Epithelial cell of esophagus (primary cell): Measurements from ENCODE around the gene GPR152.

Source experiments
- DNase-seq: peaks from one replicate; pipeline ENCODE4 v3.0.0; 2010; ENCODE audit warnings: low read depth
- H3K4me3 ChIP-seq: 2 replicates; pipeline ENCODE4 v1.5.1; 2011; ENCODE audit warnings: mild to moderate bottlenecking, low read length, control low read depth
- TF ChIP-seq, protein P1 (sequence below): IDR thresholded peaks from 2 replicates; pipeline ENCODE4 v1.5.1; 2011; ENCODE audit warnings: low read depth, mild to moderate bottlenecking, low read length, control low read depth, inconsistent platforms; ENCODE audit not compliant: insufficient read depth; ENCODE audit errors: missing control alignments

GPR152 gene

GRCh38 chr11:67418476-67419281 is 33.9 kb downstream of the GPR152 start:
- TF ChIP-seq, protein P1, sequence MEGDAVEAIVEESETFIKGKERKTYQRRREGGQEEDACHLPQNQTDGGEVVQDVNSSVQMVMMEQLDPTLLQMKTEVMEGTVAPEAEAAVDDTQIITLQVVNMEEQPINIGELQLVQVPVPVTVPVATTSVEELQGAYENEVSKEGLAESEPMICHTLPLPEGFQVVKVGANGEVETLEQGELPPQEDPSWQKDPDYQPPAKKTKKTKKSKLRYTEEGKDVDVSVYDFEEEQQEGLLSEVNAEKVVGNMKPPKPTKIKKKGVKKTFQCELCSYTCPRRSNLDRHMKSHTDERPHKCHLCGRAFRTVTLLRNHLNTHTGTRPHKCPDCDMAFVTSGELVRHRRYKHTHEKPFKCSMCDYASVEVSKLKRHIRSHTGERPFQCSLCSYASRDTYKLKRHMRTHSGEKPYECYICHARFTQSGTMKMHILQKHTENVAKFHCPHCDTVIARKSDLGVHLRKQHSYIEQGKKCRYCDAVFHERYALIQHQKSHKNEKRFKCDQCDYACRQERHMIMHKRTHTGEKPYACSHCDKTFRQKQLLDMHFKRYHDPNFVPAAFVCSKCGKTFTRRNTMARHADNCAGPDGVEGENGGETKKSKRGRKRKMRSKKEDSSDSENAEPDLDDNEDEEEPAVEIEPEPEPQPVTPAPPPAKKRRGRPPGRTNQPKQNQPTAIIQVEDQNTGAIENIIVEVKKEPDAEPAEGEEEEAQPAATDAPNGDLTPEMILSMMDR = no peak
- H3K4me3 ChIP-seq = no peak overlapping the region
- DNase-seq = no peak

DNA sequence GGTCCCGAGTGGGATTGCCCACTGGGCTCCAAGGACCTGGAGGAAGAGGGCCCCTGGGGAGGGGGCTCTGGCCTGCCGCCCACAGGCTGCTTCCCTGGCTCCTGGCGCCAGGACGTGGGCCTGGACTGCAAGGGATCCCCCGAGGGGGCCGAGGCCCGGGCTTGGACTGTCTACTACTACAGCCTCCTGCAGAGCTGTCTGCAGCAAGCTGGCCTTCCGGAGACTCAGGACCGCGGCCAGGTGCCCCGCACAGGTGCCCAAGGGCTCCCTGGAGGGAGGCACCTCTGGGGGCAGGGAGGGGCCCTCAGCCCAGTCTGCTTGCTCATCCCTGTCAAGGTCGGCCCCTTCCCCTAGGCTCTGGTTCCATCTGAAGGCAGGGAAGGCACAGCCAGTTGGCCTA is 35.1 kb downstream of the GPR152 start:
- H3K4me3 ChIP-seq = no peak overlapping the region
- TF ChIP-seq, protein P1 = no peak
- no peak for DNase-seq

GRCh38 chr11:67416416-67417335 is 35.9 kb downstream of the GPR152 start:
- peak; percentile 73 for DNase-seq
- H3K4me3 ChIP-seq = no peak overlapping the region
- TF ChIP-seq, protein P1 = no peak

- TF ChIP-seq, protein P1 = no peak
- DNase-seq = no peak
- no peak within 1 kb of the TSS for H3K4me3 ChIP-seq
These were observed 36.8 kb downstream of the GPR152 start, which contains the start of gene CARNS1 for GRCh38 chr11:67415501-67416304. Gene CARNS1 (plus strand): TSS chr11:67415678. CDS start chr11:67416200, 522 bp downstream.

- TF ChIP-seq, protein P1 = no peak
- H3K4me3 ChIP-seq = no peak overlapping the region
- no peak for DNase-seq
These were observed 39.2 kb downstream of the GPR152 start for GRCh38 chr11:67413266-67413849.
